HEK293 (cell line): ENCODE measurements around the gene KDSR.

Source experiments
- CTCF ChIA-PET: fragments of 350-600 bp; formaldehyde crosslinking; extraction: SDS; loops from one replicate; lab custom pipeline; 2021; ENCODE audit warnings: antibody characterized with exemption; lab: Yijun Ruan, JAX
- POLR2A ChIA-PET: fragments of 300-600 bp; formaldehyde crosslinking; extraction: SDS; loops from one replicate; lab custom pipeline; 2020; ENCODE audit warnings: antibody characterized with exemption, inconsistent platforms; lab: Yijun Ruan, JAX
- H3K27ac ChIP-seq: fragments of 200-500 bp; sonication (Bioruptor generic); 2 replicates; pipeline ENCODE4 v1.5.1; 2014; ENCODE audit warnings: low read depth, low read length, control low read depth, inconsistent platforms; ENCODE audit errors: extremely low read depth
- H3K36me3 ChIP-seq, 2 experiments: fragments of 200-500 bp in 1 of 2; sonication (Bioruptor generic) in 1 of 2; 1 replicate in 1 of 2; 2 replicates in 1 of 2; pipeline ENCODE4 v1.5.1; 2014 to 2017; ENCODE audit warnings: inconsistent platforms in 2 of 2, low read length in 2 of 2; ENCODE audit not compliant: control insufficient read depth in 2 of 2, insufficient read depth in 1 of 2
- H3K4me1 ChIP-seq: fragments of 200-500 bp; sonication (Bioruptor generic); 2 replicates; pipeline ENCODE4 v1.5.1; 2014; ENCODE audit warnings: mild to moderate bottlenecking, low read length, inconsistent platforms; ENCODE audit not compliant: control insufficient read depth, insufficient read depth
- H3K4me3 ChIP-seq: 2 replicates; pipeline ENCODE4 v1.5.1; 2011; ENCODE audit warnings: low read depth, mild to moderate bottlenecking, control low read depth, low read length, moderate library complexity
- H3K9me3 ChIP-seq: fragments of 200-500 bp; sonication (Bioruptor generic); 2 replicates; pipeline ENCODE4 v1.5.1; 2014; ENCODE audit warnings: low read depth, low read length, inconsistent platforms; ENCODE audit not compliant: control insufficient read depth, insufficient read depth
- KLF1 ChIP-seq: fragments of 450-650 bp; formaldehyde crosslinking; IDR thresholded peaks from 2 replicates; pipeline ENCODE4 v1.5.1; 2016; ENCODE audit warnings: missing biosample characterization, missing genetic modification characterization
- MZF1 ChIP-seq: fragments of 450-650 bp; formaldehyde crosslinking; IDR thresholded peaks from 2 replicates; pipeline ENCODE4 v1.5.1; 2017; ENCODE audit warnings: missing biosample characterization, missing genetic modification characterization, borderline replicate concordance
- ZBTB20 ChIP-seq: fragments of 450-650 bp; formaldehyde crosslinking; IDR thresholded peaks from 2 replicates; pipeline ENCODE4 v1.5.1; 2016; ENCODE audit warnings: missing biosample characterization, missing genetic modification characterization
- ZFP41 ChIP-seq: fragments of 450-650 bp; formaldehyde crosslinking; IDR thresholded peaks from 2 replicates; pipeline ENCODE4 v1.5.1; 2016; ENCODE audit warnings: missing biosample characterization, missing genetic modification characterization, borderline replicate concordance
- ZIC2 ChIP-seq: fragments of 450-650 bp; formaldehyde crosslinking; IDR thresholded peaks from 2 replicates; pipeline ENCODE4 v1.5.1; 2016; ENCODE audit warnings: missing biosample characterization, missing genetic modification characterization
- ZNF140 ChIP-seq: fragments of 450-650 bp; formaldehyde crosslinking; IDR thresholded peaks from 2 replicates; pipeline ENCODE4 v1.5.1; 2016; ENCODE audit warnings: missing biosample characterization, missing genetic modification characterization
- ZNF24 ChIP-seq: fragments of 450-650 bp; formaldehyde crosslinking; IDR thresholded peaks from 2 replicates; pipeline ENCODE4 v1.5.1; 2016; ENCODE audit warnings: missing biosample characterization, missing genetic modification characterization
- ZNF335 ChIP-seq: fragments of 450-650 bp; formaldehyde crosslinking; conservative IDR thresholded peaks from 2 replicates; pipeline ENCODE4 v1.5.1; 2016; ENCODE audit warnings: missing biosample characterization, missing genetic modification characterization
- ZNF341 ChIP-seq: fragments of 450-650 bp; formaldehyde crosslinking; IDR thresholded peaks from 2 replicates; pipeline ENCODE4; 2016; ENCODE audit warnings: low read depth, missing biosample characterization, missing genetic modification characterization
- ZNF394 ChIP-seq: fragments of 450-650 bp; formaldehyde crosslinking; IDR thresholded peaks from 2 replicates; pipeline ENCODE4 v1.5.1; 2016; ENCODE audit warnings: missing biosample characterization, missing genetic modification characterization, mild to moderate bottlenecking, moderate library complexity, borderline replicate concordance
- ZNF473 ChIP-seq: fragments of 450-650 bp; formaldehyde crosslinking; IDR thresholded peaks from 2 replicates; pipeline ENCODE4 v1.5.1; 2017; ENCODE audit warnings: missing biosample characterization, missing genetic modification characterization
- ZNF48 ChIP-seq: fragments of 450-650 bp; formaldehyde crosslinking; IDR thresholded peaks from 2 replicates; pipeline ENCODE4 v1.5.1; 2016; ENCODE audit warnings: missing biosample characterization, missing genetic modification characterization
- ZNF510 ChIP-seq: fragments of 450-650 bp; formaldehyde crosslinking; IDR thresholded peaks from 2 replicates; pipeline ENCODE4 v1.5.1; 2018; ENCODE audit warnings: mild to moderate bottlenecking, missing genetic modification characterization, missing biosample characterization; ENCODE audit not compliant: insufficient replicate concordance
- ZNF544 ChIP-seq: fragments of 450-650 bp; formaldehyde crosslinking; IDR thresholded peaks from 2 replicates; pipeline ENCODE4 v1.5.0; 2017; ENCODE audit warnings: missing biosample characterization, missing genetic modification characterization
- ZNF548 ChIP-seq: fragments of 450-650 bp; formaldehyde crosslinking; IDR thresholded peaks from 2 replicates; pipeline ENCODE4 v1.5.1; 2016; ENCODE audit warnings: missing biosample characterization, missing genetic modification characterization
- ZNF561 ChIP-seq: fragments of 450-650 bp; IDR thresholded peaks from 2 replicates; pipeline ENCODE4 v1.5.1; 2018; ENCODE audit warnings: missing biosample characterization, missing genetic modification characterization, borderline replicate concordance
- ZNF654 ChIP-seq: fragments of 450-650 bp; formaldehyde crosslinking; IDR thresholded peaks from 2 replicates; pipeline ENCODE4 v1.5.1; 2016; ENCODE audit warnings: low read depth, missing biosample characterization, missing genetic modification characterization
- ZNF777 ChIP-seq: fragments of 450-650 bp; formaldehyde crosslinking; IDR thresholded peaks from 2 replicates; pipeline ENCODE4 v1.5.1; 2017; ENCODE audit warnings: missing biosample characterization, missing genetic modification characterization, borderline replicate concordance
- ZNF830 ChIP-seq: fragments of 450-650 bp; IDR thresholded peaks from 2 replicates; pipeline ENCODE4 v1.5.0; 2018; ENCODE audit warnings: missing biosample characterization, missing genetic modification characterization, low read depth, mild to moderate bottlenecking, moderate library complexity
- ZNF843 ChIP-seq: fragments of 450-650 bp; formaldehyde crosslinking; IDR thresholded peaks from 2 replicates; pipeline ENCODE4 v1.5.1; 2016; ENCODE audit warnings: missing biosample characterization, missing genetic modification characterization
- TF ChIP-seq, protein P1 (sequence below): fragments of 450-650 bp; formaldehyde crosslinking; IDR thresholded peaks from 2 replicates; pipeline ENCODE4 v1.5.1; 2016; ENCODE audit warnings: missing biosample characterization, missing genetic modification characterization
- TF ChIP-seq, protein P2 (sequence below): fragments of 450-650 bp; formaldehyde crosslinking; IDR thresholded peaks from 2 replicates; pipeline ENCODE4 v1.5.1; 2017; ENCODE audit warnings: missing biosample characterization, missing genetic modification characterization
- TF ChIP-seq, protein P3 (sequence below): fragments of 450-650 bp; formaldehyde crosslinking; IDR thresholded peaks from 2 replicates; pipeline ENCODE4 v1.5.1; 2016; ENCODE audit warnings: missing biosample characterization, missing genetic modification characterization
- TF ChIP-seq, protein P4 (sequence below): fragments of 450-650 bp; formaldehyde crosslinking; IDR thresholded peaks from 2 replicates; pipeline ENCODE4 v1.5.1; 2016; ENCODE audit warnings: missing biosample characterization, missing genetic modification characterization

The KDSR gene

GRCh38 chr18:63317982-63318888, 48.8 kb downstream of the KDSR start (continued):
- TF ChIP-seq, protein P1, sequence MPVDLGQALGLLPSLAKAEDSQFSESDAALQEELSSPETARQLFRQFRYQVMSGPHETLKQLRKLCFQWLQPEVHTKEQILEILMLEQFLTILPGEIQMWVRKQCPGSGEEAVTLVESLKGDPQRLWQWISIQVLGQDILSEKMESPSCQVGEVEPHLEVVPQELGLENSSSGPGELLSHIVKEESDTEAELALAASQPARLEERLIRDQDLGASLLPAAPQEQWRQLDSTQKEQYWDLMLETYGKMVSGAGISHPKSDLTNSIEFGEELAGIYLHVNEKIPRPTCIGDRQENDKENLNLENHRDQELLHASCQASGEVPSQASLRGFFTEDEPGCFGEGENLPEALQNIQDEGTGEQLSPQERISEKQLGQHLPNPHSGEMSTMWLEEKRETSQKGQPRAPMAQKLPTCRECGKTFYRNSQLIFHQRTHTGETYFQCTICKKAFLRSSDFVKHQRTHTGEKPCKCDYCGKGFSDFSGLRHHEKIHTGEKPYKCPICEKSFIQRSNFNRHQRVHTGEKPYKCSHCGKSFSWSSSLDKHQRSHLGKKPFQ (tag by site-specific recombination), result peak; percentile 45; the same call in 1 of the 2 replicates

DNA sequence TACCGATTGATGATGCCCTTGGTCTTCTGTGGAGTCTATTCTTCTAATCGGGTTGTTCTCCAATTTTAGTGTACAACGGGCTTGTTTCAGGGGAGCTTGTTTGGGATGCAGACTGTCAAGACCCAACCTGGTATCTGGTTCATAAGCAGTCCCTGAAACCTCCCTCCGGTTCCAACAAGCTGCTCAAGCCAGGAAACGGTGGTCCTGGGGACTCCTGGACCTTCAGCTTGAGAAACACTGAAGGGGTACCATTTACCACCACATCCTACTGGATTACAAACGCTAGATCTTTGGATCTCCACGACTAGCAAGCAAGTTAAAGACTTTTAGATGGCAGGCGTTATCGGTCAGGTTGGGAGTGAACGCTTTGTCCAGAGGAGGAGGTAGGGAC, 49.5 kb downstream of the KDSR start:
- no peak overlapping the region for H3K4me3 ChIP-seq
- POLR2A ChIA-PET, result no interaction called here
- CTCF ChIA-PET, result interaction anchor here (0.6 to 3.2 kb wide), 22 partner anchors 9 to 1982 kb away, joined by 3 to 23 read pairs (median 4); no protein-coding TSS in a partner anchor
- no peaks in the 10 kb centered on the region for H3K36me3 ChIP-seq
- peaks cover 23% of the 10 kb centered on the region; the same call in 1 of the 2 replicates for H3K4me1 ChIP-seq
- no peaks in the 10 kb centered on the region for H3K9me3 ChIP-seq
- no peak for TF ChIP-seq ZIC2 (tag by site-specific recombination)
- no peak for TF ChIP-seq MZF1
- no peak for TF ChIP-seq ZNF473 (tag by site-specific recombination)
- peak; percentile 43; the same call in 1 of the 2 replicates for TF ChIP-seq ZNF341 (tag by site-specific recombination)
- TF ChIP-seq ZNF140 (tag by site-specific recombination), result no peak
- TF ChIP-seq ZNF830 (tag by site-specific recombination), result no peak
- no peak for TF ChIP-seq ZNF24
- TF ChIP-seq ZNF335 (tag by site-specific recombination), result peak; percentile 11; the same call in 1 of the 2 replicates
- TF ChIP-seq, protein P2, sequence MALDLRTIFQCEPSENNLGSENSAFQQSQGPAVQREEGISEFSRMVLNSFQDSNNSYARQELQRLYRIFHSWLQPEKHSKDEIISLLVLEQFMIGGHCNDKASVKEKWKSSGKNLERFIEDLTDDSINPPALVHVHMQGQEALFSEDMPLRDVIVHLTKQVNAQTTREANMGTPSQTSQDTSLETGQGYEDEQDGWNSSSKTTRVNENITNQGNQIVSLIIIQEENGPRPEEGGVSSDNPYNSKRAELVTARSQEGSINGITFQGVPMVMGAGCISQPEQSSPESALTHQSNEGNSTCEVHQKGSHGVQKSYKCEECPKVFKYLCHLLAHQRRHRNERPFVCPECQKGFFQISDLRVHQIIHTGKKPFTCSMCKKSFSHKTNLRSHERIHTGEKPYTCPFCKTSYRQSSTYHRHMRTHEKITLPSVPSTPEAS (tag by site-specific recombination), result no peak
- no peak overlapping the region; the same call in 1 of the 2 replicates for H3K27ac ChIP-seq

GRCh38 chr18:63316612-63317555, 50.1 kb downstream of the KDSR start:
- Histone ChIP-seq H3K4me1 (peaks cover 23% of the 10 kb centered on the region; the same call in 1 of the 2 replicates), H3K9me3 (no peaks in the 10 kb centered on the region), H3K27ac (no peak overlapping the region; the same call in 1 of the 2 replicates), H3K36me3 (no peaks in the 10 kb centered on the region), H3K4me3 (no peak overlapping the region)
- POLR2A ChIA-PET, result no interaction called here
- CTCF ChIA-PET, result interaction anchor here (0.6 to 3.2 kb wide), 19 partner anchors 8 to 307 kb away, joined by 3 to 23 read pairs (median 4); no protein-coding TSS in a partner anchor
- TF ChIP-seq ZNF561 (tag by site-specific recombination) (no peak), ZNF394 (tag by site-specific recombination) (no peak), ZNF48 (tag by site-specific recombination) (no peak), ZNF544 (no peak), ZBTB20 (tag by site-specific recombination) (no peak), ZNF777 (tag by site-specific recombination) (no peak), ZNF510 (tag by site-specific recombination) (no peak), ZFP41 (no peak), ZNF548 (no peak), KLF1 (tag by site-specific recombination) (no peak), ZNF843 (peak; percentile 58; the same call in 1 of the 2 replicates), ZNF654 (no peak)
- TF ChIP-seq, protein P3, sequence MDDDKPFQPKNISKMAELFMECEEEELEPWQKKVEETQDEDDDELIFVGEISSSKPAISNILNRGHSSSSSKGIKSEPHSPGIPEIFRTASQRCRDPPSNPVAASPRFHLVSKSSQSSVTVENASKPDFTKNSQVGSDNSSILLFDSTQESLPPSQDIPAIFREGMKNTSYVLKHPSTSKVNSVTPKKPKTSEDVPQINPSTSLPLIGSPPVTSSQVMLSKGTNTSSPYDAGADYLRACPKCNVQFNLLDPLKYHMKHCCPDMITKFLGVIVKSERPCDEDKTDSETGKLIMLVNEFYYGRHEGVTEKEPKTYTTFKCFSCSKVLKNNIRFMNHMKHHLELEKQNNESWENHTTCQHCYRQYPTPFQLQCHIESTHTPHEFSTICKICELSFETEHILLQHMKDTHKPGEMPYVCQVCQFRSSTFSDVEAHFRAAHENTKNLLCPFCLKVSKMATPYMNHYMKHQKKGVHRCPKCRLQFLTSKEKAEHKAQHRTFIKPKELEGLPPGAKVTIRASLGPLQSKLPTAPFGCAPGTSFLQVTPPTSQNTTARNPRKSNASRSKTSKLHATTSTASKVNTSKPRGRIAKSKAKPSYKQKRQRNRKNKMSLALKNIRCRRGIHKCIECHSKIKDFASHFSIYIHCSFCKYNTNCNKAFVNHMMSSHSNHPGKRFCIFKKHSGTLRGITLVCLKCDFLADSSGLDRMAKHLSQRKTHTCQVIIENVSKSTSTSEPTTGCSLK (tag by site-specific recombination), result no peak
- TF ChIP-seq, protein P4, sequence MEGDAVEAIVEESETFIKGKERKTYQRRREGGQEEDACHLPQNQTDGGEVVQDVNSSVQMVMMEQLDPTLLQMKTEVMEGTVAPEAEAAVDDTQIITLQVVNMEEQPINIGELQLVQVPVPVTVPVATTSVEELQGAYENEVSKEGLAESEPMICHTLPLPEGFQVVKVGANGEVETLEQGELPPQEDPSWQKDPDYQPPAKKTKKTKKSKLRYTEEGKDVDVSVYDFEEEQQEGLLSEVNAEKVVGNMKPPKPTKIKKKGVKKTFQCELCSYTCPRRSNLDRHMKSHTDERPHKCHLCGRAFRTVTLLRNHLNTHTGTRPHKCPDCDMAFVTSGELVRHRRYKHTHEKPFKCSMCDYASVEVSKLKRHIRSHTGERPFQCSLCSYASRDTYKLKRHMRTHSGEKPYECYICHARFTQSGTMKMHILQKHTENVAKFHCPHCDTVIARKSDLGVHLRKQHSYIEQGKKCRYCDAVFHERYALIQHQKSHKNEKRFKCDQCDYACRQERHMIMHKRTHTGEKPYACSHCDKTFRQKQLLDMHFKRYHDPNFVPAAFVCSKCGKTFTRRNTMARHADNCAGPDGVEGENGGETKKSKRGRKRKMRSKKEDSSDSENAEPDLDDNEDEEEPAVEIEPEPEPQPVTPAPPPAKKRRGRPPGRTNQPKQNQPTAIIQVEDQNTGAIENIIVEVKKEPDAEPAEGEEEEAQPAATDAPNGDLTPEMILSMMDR (tag by site-specific recombination), result no peak
